ENCODE measurements around the gene B4GALT3.

- TF ChIP-seq CTCF (IDR thresholded peaks at IDR 0.05) (no peak), POLR2A (IDR thresholded peaks at IDR 0.05) (no peak)
Observed at GRCh38 chr1:161175771-161176453, 1.4 kb downstream of the B4GALT3 start.
